Neural cell (in vitro differentiated cells): ENCODE measurements around the gene HJURP. TPM values are rescaled to one million over a fixed set of nuclear protein-coding genes. Genes with fewer than 3 reads are reported as not detected.

Experiments used
- H2AFZ ChIP-seq: fragments of 200-600, 300-800 bp; sonication (generic), shearing (Covaris generic); 2 replicates; pipeline ENCODE4 v1.6.0; 2014; ENCODE audit warnings: low read depth, mild to moderate bottlenecking, antibody characterized with exemption, low read length, moderate library complexity
- H3F3A ChIP-seq: fragments of 200-600 bp; shearing (Covaris generic); 2 replicates; pipeline ENCODE4 v1.6.1; 2016; ENCODE audit warnings: mild to moderate bottlenecking, moderate library complexity, mixed read lengths, antibody characterized with exemption, low read length; ENCODE audit not compliant: insufficient read depth, poor library complexity, severe bottlenecking
- H3K27ac ChIP-seq: fragments of 200-600, 300-800 bp; sonication (generic), shearing (Covaris generic); 2 replicates; pipeline ENCODE4 v1.5.1; 2014; ENCODE audit warnings: mild to moderate bottlenecking, low read length, moderate library complexity
- H3K27me3 ChIP-seq: fragments of 300-800, 200-600 bp; sonication (generic), shearing (Covaris generic); 2 replicates; pipeline ENCODE4 v1.6.0; 2014; ENCODE audit warnings: mild to moderate bottlenecking, low read depth, low read length, moderate library complexity; ENCODE audit not compliant: insufficient read depth
- H3K36me3 ChIP-seq: fragments of 300-800, 200-600 bp; sonication (generic), shearing (Covaris generic); 2 replicates; pipeline ENCODE4 v1.5.1; 2014; ENCODE audit warnings: mild to moderate bottlenecking, antibody characterized with exemption, low read length, moderate library complexity; ENCODE audit not compliant: insufficient read depth
- H3K4me2 ChIP-seq: fragments of 300-800, 200-600 bp; sonication (generic), shearing (Covaris generic); 2 replicates; pipeline ENCODE4 v1.6.0; 2014; ENCODE audit warnings: mild to moderate bottlenecking, low read length
- H3K4me3 ChIP-seq: fragments of 300-800, 200-600 bp; sonication (generic), shearing (Covaris generic); 2 replicates; pipeline ENCODE4 v1.5.1; 2014; ENCODE audit warnings: mild to moderate bottlenecking, low read length, moderate library complexity
- H3K79me2 ChIP-seq: fragments of 200-600 bp; shearing (Covaris generic); replicated peaks from 2 replicates; pipeline ENCODE4 v1.6.0; 2014; ENCODE audit warnings: mild to moderate bottlenecking, low read length, moderate library complexity; ENCODE audit not compliant: insufficient read depth
- H3K9ac ChIP-seq: fragments of 300-800, 200-600 bp; sonication (generic), shearing (Covaris generic); 2 replicates; pipeline ENCODE4 v1.6.1; 2016; ENCODE audit warnings: mild to moderate bottlenecking, low read length, mixed read lengths
- H3K9me2 ChIP-seq: fragments of 200-600 bp; shearing (Covaris generic); 2 replicates; pipeline ENCODE4 v1.6.1; 2016; ENCODE audit warnings: mild to moderate bottlenecking, low read length, mixed read lengths; ENCODE audit not compliant: insufficient read depth
- H3K9me3 ChIP-seq: fragments of 200-600, 300-800 bp; sonication (generic), shearing (Covaris generic); 2 replicates; pipeline ENCODE4 v1.6.1; 2016; ENCODE audit warnings: mild to moderate bottlenecking, mixed run types, low read length, moderate library complexity, mixed read lengths
- H4K20me1 ChIP-seq: fragments of 200-600 bp; shearing (Covaris generic); 2 replicates; pipeline ENCODE4 v1.6.1; 2016; ENCODE audit warnings: mild to moderate bottlenecking, mixed run types; ENCODE audit not compliant: insufficient read depth
- EP300 ChIP-seq: fragments of 450-650 bp; conservative IDR thresholded peaks from 2 replicates; pipeline ENCODE4 v1.6.1; 2014; ENCODE audit warnings: antibody characterized with exemption, mild to moderate bottlenecking, moderate library complexity; ENCODE audit not compliant: poor library complexity, severe bottlenecking
- EZH2 ChIP-seq: fragments of 200-600, 300-800 bp; shearing (Covaris generic), sonication (generic); IDR thresholded peaks from 2 replicates; pipeline ENCODE4 v1.6.1; 2014; ENCODE audit warnings: antibody characterized with exemption, low read length, borderline replicate concordance, mild to moderate bottlenecking; ENCODE audit not compliant: insufficient read depth, poor library complexity, severe bottlenecking
- MXI1 ChIP-seq: fragments of 450-650 bp; conservative IDR thresholded peaks from 2 replicates; pipeline ENCODE4 v1.6.1; 2014; ENCODE audit warnings: antibody characterized with exemption, mild to moderate bottlenecking; ENCODE audit not compliant: poor library complexity, severe bottlenecking
- POLR2AphosphoS5 ChIP-seq: IDR thresholded peaks from 2 replicates; pipeline ENCODE4 v1.6.1; 2012
- RAD21 ChIP-seq: fragments of 450-650 bp; conservative IDR thresholded peaks from 2 replicates; pipeline ENCODE4 v1.6.1; 2014; ENCODE audit warnings: antibody characterized with exemption, mild to moderate bottlenecking, moderate library complexity
- SMC3 ChIP-seq: fragments of 450-650 bp; conservative IDR thresholded peaks from 2 replicates; pipeline ENCODE4 v1.6.1; 2014; ENCODE audit warnings: antibody characterized with exemption, mild to moderate bottlenecking, moderate library complexity; ENCODE audit not compliant: poor library complexity
- TAF1 ChIP-seq: IDR thresholded peaks from 2 replicates; pipeline ENCODE4 v1.6.1; 2012; ENCODE audit warnings: low read depth
- polyA plus RNA-seq: library from polyadenylated mRNA; depleted of rRNA; stranded (reverse); fragments of >200 nt; gene quantifications from 2 replicates; pipeline ENCODE4 v1.2.3, GENCODE V29; 2014
- TF ChIP-seq, protein P1 (sequence below): fragments of 450-650 bp; IDR thresholded peaks from 2 replicates; pipeline ENCODE4 v1.5.1; 2014; ENCODE audit warnings: antibody characterized with exemption, mild to moderate bottlenecking, moderate library complexity; ENCODE audit not compliant: poor library complexity, severe bottlenecking
- TF ChIP-seq, protein P2 (sequence below): IDR thresholded peaks from 2 replicates; pipeline ENCODE4 v1.6.1; 2012; ENCODE audit warnings: borderline replicate concordance

Gene HJURP
- polyA plus RNA-seq, 1 donor from 2014 or later: 1.3 TPM

DNA sequence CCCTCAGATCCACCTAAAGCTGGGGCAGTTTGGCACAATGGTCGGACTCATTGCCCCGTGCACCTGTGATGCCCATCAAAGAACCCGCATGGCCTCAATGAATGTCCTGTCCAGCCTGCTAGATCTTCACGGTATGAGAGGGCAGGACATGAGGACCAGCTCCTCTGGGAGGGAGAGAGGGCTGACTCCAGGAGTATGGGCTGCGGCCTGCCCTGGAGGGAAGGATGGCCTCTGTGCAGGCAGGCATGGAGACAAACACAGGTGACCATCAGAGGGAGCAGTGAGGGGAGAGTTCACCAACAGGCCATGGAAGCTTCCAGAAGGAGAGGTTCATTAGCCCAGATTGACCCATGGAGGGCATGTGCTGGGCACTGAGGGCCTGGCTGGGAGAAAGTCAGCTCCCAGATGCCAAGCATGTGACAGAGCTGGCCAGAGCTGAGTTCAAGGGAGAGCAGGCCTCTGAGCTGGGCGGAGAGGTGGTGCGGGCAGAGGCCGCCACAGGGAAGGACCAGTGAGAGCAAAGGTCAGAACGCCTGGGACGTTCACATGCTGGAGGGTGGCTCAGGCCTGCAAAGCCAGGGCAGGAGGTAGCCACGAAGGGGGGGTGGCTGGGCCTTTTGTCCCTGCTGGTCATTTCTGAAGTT lies 36.2 kb downstream of the HJURP start:
- Histone ChIP-seq H3K9ac (no peak overlapping the region), H3K4me2 (no peak overlapping the region), H3K27me3 (no peaks in the 10 kb centered on the region), H4K20me1 (no peaks in the 10 kb centered on the region), H2AFZ (no peak overlapping the region), H3F3A (no peaks in the 10 kb centered on the region), H3K4me3 (no peak overlapping the region), H3K36me3 (no peaks in the 10 kb centered on the region), H3K9me2 (no peaks in the 10 kb centered on the region), H3K79me2 (no peaks in the 10 kb centered on the region), H3K27ac (no peak overlapping the region), H3K9me3 (no peaks in the 10 kb centered on the region)
- TF ChIP-seq RAD21: no peak
- TF ChIP-seq MXI1: no peak
- no peak for TF ChIP-seq TAF1
- TF ChIP-seq SMC3: no peak
- TF ChIP-seq EP300: no peak
- TF ChIP-seq, protein P1, sequence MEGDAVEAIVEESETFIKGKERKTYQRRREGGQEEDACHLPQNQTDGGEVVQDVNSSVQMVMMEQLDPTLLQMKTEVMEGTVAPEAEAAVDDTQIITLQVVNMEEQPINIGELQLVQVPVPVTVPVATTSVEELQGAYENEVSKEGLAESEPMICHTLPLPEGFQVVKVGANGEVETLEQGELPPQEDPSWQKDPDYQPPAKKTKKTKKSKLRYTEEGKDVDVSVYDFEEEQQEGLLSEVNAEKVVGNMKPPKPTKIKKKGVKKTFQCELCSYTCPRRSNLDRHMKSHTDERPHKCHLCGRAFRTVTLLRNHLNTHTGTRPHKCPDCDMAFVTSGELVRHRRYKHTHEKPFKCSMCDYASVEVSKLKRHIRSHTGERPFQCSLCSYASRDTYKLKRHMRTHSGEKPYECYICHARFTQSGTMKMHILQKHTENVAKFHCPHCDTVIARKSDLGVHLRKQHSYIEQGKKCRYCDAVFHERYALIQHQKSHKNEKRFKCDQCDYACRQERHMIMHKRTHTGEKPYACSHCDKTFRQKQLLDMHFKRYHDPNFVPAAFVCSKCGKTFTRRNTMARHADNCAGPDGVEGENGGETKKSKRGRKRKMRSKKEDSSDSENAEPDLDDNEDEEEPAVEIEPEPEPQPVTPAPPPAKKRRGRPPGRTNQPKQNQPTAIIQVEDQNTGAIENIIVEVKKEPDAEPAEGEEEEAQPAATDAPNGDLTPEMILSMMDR: no peak
- TF ChIP-seq, protein P2, sequence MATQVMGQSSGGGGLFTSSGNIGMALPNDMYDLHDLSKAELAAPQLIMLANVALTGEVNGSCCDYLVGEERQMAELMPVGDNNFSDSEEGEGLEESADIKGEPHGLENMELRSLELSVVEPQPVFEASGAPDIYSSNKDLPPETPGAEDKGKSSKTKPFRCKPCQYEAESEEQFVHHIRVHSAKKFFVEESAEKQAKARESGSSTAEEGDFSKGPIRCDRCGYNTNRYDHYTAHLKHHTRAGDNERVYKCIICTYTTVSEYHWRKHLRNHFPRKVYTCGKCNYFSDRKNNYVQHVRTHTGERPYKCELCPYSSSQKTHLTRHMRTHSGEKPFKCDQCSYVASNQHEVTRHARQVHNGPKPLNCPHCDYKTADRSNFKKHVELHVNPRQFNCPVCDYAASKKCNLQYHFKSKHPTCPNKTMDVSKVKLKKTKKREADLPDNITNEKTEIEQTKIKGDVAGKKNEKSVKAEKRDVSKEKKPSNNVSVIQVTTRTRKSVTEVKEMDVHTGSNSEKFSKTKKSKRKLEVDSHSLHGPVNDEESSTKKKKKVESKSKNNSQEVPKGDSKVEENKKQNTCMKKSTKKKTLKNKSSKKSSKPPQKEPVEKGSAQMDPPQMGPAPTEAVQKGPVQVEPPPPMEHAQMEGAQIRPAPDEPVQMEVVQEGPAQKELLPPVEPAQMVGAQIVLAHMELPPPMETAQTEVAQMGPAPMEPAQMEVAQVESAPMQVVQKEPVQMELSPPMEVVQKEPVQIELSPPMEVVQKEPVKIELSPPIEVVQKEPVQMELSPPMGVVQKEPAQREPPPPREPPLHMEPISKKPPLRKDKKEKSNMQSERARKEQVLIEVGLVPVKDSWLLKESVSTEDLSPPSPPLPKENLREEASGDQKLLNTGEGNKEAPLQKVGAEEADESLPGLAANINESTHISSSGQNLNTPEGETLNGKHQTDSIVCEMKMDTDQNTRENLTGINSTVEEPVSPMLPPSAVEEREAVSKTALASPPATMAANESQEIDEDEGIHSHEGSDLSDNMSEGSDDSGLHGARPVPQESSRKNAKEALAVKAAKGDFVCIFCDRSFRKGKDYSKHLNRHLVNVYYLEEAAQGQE: no peak
- no peak for TF ChIP-seq EZH2
- TF ChIP-seq POLR2AphosphoS5: no peak

DNA sequence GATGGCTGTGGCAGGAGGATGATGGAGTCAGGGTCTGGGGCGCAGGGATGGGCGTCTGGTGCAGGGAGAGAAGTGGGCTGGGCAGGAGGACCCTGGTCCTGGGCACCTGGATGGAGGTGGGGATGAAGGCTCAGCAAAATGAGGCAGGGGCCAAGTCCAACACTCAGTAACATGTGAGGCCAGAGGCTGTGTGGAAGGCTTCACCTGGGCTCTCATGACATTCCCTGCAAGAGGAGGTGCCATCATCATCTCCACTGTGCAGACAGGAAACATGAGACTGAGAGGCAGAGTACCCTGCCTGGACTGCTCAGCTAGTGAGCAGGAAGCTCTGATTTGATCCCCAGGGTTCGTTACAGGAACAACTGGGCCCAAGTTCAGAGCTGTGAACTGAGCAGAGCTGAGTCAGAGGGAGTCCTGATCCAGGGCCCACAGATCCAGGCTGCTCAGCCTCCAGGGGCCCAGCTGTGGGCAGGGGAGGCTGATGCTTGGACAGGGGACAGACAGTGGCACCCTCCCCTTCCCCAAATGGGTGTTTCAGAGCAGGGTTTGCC lies 36.9 kb downstream of the HJURP start:
- Histone ChIP-seq H3K9ac (no peak overlapping the region), H3K27ac (no peak overlapping the region), H3K9me2 (no peaks in the 10 kb centered on the region), H3K4me3 (no peak overlapping the region), H3K4me2 (no peak overlapping the region), H3K79me2 (no peaks in the 10 kb centered on the region), H4K20me1 (no peaks in the 10 kb centered on the region), H3K9me3 (no peaks in the 10 kb centered on the region), H3K36me3 (no peaks in the 10 kb centered on the region), H3F3A (no peaks in the 10 kb centered on the region), H2AFZ (no peak overlapping the region), H3K27me3 (no peaks in the 10 kb centered on the region)
- no peak for TF ChIP-seq EZH2
- TF ChIP-seq RAD21: no peak
- no peak for TF ChIP-seq TAF1
- no peak for TF ChIP-seq MXI1
- TF ChIP-seq EP300: no peak
